ENCODE results near the gene ACVRL1. TPM values are rescaled to one million over a fixed set of nuclear protein-coding genes. Genes with fewer than 3 reads are reported as not detected.

ACVRL1 gene
- total and polyA plus RNA-seq, 9 of the 15 experiments (the other 6 are each of a cell fraction or from before 2014, with no cell fraction given) = 0.07 to 1.4 (median 0.30) TPM

DNA sequence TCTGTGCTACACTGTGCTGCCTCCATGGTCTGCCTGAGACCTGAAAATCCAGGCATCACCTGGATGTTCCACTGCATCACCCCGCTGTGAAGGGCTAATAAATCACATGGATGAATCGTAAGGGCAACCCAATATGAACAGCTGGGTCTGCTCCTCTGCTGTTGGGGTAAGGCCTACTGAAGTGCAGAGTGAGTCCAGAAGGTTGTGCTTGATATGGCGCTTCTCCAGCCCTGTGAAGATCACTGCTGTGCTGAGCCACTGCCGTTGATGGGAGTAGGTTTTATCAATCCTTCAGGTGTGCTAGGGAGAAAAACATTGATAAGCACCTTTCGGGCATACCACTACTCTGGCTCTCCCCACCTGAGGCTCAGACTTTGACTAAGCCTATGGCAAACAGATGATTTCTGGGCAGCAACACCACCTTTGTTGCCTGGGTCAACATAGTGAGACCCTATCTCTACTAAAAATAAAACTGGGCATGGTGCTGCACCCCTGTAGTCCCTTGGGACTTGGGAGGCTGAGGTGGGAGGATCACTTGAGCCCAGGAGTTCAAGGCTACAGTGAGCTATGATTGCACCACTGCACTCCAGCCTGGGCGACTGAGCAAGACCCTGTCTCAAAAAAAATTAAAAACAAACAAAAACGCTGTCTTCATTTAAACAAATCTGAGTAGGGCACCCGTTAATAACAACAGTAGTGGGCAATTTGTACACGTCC, 1.7 kb downstream of the ACVRL1 start:
- H3K4me2 ChIP-seq (ENCODE audit: insufficient read depth, low read length) = peak overlapping the region; percentile 10; the same call in 1 of the 2 replicates
- no peaks in the 10 kb centered on the region for H3K36me3 ChIP-seq (ENCODE audit: control insufficient read depth, insufficient read depth, low read length)
- ATAC-seq = peak; percentile 44
- 10% methylated on average over 9 of the region's 9 CpGs for WGBS (ENCODE audit: insufficient coverage, low coverage, missing lambda C conversion rate)
- H3K4me1 ChIP-seq (replicated peaks in 1 of 2; ENCODE audit: control insufficient read depth in 2 of 2, insufficient read depth in 2 of 2, low read length in 2 of 2) = peaks cover 58 to 70% of the 10 kb centered on the region in 2 experiments
- CTCF ChIA-PET (ENCODE audit: low intra/inter-chr PET ratio) = interaction anchor here (0.5 kb wide), 1 partner anchor 17 kb away, joined by 7 read pairs; no protein-coding TSS in a partner anchor
- peak; percentile 80 for FAIRE-seq
- DNase-seq (ENCODE audit: extremely low read depth in 1 of 4, low spot score in 3 of 4) = peak in 3 of 4 experiments; percentile 36 to 77 (median 67)
- H3K27ac ChIP-seq (ENCODE audit: extremely low read depth, low read depth, low read length) = no peak overlapping the region
- H4K20me1 ChIP-seq (replicated peaks; ENCODE audit: control insufficient read depth, insufficient read depth, low read length) = no peaks in the 10 kb centered on the region
- H3K79me2 ChIP-seq (ENCODE audit: control insufficient read depth, insufficient read depth, low read length) = no peaks in the 10 kb centered on the region
- no peaks in the 10 kb centered on the region for H3K9me3 ChIP-seq (replicated peaks; ENCODE audit: control insufficient read depth, insufficient read depth, low read depth, low read length)
- H3K9ac ChIP-seq (ENCODE audit: insufficient read depth in 1 of 2, low read depth in 2 of 2, low read length in 2 of 2) = peak overlapping the region in 1 of 2 experiments; percentile 6; a peak in 1 of 4 replicates
- H3K27me3 ChIP-seq (ENCODE audit: control insufficient read depth in 2 of 2, insufficient read depth in 2 of 2, low read length in 2 of 2) = no peaks in the 10 kb centered on the region
- H2AFZ ChIP-seq (ENCODE audit: low read depth, low read length) = no peak overlapping the region
- no peaks in the 10 kb centered on the region for H3K9me1 ChIP-seq (ENCODE audit: control insufficient read depth, insufficient read depth, low read length)
- H3K4me3 ChIP-seq = no peak overlapping the region
- in situ Hi-C loops (cut with MboI) (no loop called here), intact Hi-C loops (cut with micrococcal nuclease) (no loop called here)
- POLR2A ChIA-PET = no interaction called here
- no TSS peak for BruUV-seq (replicated peaks)
- TF ChIP-seq ZFX (CRISPR knock-in tag; IDR thresholded peaks at IDR 0.05) (no peak), TBP (optimal IDR thresholded peaks at IDR 0.05; ENCODE audit: low read depth, low read length) (peak; percentile 42), PML (IDR thresholded peaks at IDR 0.05; ENCODE audit: low read length) (peak; percentile 63; the same call in 1 of the 2 replicates), ZNF133 (CRISPR knock-in tag; IDR thresholded peaks at IDR 0.05) (no peak), ZNF124 (CRISPR knock-in tag; IDR thresholded peaks at IDR 0.05) (no peak), ZNF121 (CRISPR knock-in tag; conservative IDR thresholded peaks at IDR 0.05) (peak; percentile 83), ZKSCAN1 (IDR thresholded peaks at IDR 0.05; ENCODE audit: low read depth, low read length) (no peak), KAT7 (CRISPR knock-in tag; IDR thresholded peaks at IDR 0.05; ENCODE audit: borderline replicate concordance) (no peak), EP300 (IDR thresholded peaks at IDR 0.05; ENCODE audit: low read length) (peak; percentile 67; the same call in 1 of the 2 replicates), NBN (IDR thresholded peaks at IDR 0.05; ENCODE audit: low read depth) (no peak), FOXK2 (conservative IDR thresholded peaks at IDR 0.05 in 1 of 2, IDR thresholded peaks at IDR 0.05 in 1 of 2; ENCODE audit: low read depth in 2 of 2) (no peak), ARID1B (IDR thresholded peaks at IDR 0.05) (peak; percentile 87)
- TF ChIP-seq, protein P1, sequence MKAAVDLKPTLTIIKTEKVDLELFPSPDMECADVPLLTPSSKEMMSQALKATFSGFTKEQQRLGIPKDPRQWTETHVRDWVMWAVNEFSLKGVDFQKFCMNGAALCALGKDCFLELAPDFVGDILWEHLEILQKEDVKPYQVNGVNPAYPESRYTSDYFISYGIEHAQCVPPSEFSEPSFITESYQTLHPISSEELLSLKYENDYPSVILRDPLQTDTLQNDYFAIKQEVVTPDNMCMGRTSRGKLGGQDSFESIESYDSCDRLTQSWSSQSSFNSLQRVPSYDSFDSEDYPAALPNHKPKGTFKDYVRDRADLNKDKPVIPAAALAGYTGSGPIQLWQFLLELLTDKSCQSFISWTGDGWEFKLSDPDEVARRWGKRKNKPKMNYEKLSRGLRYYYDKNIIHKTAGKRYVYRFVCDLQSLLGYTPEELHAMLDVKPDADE (conservative IDR thresholded peaks at IDR 0.05; ENCODE audit: control insufficient read depth, low read depth, low read length) = no peak
- TF ChIP-seq, protein P2, sequence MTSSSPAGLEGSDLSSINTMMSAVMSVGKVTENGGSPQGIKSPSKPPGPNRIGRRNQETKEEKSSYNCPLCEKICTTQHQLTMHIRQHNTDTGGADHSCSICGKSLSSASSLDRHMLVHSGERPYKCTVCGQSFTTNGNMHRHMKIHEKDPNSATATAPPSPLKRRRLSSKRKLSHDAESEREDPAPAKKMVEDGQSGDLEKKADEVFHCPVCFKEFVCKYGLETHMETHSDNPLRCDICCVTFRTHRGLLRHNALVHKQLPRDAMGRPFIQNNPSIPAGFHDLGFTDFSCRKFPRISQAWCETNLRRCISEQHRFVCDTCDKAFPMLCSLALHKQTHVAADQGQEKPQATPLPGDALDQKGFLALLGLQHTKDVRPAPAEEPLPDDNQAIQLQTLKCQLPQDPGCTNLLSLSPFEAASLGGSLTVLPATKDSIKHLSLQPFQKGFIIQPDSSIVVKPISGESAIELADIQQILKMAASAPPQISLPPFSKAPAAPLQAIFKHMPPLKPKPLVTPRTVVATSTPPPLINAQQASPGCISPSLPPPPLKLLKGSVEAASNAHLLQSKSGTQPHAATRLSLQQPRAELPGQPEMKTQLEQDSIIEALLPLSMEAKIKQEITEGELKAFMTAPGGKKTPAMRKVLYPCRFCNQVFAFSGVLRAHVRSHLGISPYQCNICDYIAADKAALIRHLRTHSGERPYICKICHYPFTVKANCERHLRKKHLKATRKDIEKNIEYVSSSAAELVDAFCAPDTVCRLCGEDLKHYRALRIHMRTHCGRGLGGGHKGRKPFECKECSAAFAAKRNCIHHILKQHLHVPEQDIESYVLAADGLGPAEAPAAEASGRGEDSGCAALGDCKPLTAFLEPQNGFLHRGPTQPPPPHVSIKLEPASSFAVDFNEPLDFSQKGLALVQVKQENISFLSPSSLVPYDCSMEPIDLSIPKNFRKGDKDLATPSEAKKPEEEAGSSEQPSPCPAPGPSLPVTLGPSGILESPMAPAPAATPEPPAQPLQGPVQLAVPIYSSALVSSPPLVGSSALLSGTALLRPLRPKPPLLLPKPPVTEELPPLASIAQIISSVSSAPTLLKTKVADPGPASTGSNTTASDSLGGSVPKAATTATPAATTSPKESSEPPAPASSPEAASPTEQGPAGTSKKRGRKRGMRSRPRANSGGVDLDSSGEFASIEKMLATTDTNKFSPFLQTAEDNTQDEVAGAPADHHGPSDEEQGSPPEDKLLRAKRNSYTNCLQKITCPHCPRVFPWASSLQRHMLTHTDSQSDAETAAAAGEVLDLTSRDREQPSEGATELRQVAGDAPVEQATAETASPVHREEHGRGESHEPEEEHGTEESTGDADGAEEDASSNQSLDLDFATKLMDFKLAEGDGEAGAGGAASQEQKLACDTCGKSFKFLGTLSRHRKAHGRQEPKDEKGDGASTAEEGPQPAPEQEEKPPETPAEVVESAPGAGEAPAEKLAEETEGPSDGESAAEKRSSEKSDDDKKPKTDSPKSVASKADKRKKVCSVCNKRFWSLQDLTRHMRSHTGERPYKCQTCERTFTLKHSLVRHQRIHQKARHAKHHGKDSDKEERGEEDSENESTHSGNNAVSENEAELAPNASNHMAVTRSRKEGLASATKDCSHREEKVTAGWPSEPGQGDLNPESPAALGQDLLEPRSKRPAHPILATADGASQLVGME (CRISPR knock-in tag; IDR thresholded peaks at IDR 0.05) = no peak
- TF ChIP-seq, protein P3, sequence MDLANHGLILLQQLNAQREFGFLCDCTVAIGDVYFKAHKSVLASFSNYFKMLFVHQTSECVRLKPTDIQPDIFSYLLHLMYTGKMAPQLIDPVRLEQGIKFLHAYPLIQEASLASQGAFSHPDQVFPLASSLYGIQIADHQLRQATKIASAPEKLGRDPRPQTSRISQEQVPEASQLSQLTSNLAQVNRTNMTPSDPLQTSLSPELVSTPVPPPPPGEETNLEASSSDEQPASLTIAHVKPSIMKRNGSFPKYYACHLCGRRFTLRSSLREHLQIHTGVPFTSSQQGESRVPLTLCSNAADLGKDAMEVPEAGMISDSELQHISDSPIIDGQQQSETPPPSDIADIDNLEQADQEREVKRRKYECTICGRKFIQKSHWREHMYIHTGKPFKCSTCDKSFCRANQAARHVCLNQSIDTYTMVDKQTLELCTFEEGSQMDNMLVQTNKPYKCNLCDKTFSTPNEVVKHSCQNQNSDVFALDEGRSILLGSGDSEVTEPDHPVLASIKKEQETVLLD (IDR thresholded peaks at IDR 0.05) = peak; percentile 16; the same call in 1 of the 2 replicates
